WTC11 (cell line): Measurements from ENCODE around the gene FHIP1A. TPM values are rescaled to one million over a fixed set of nuclear protein-coding genes. Genes with fewer than 3 reads are reported as not detected.

Experiments
- ATAC-seq: fragments of 200-7000 bp; cut with Tn5 transposase; 2 replicates; pipeline ENCODE4 v1.10.0; 2021; ENCODE audit warnings: mild to moderate bottlenecking, moderate library complexity
- CTCF ChIA-PET: fragments of 300-600 bp; sonication (Branson Sonifier 250); formaldehyde crosslinking; loops from one replicate; lab custom pipeline; 2021; ENCODE audit warnings: antibody characterized with exemption; lab: Charles Lee
- POLR2A ChIA-PET: fragments of 350-600 bp; sonication (Branson Sonifier 250); formaldehyde crosslinking; loops from one replicate; lab custom pipeline; 2021; ENCODE audit warnings: antibody characterized with exemption; lab: Charles Lee
- DNase-seq: peaks from one replicate; pipeline ENCODE4 v3.0.0; 2021; ENCODE audit warnings: low spot score
- H3K27ac Mint-ChIP-seq: 2 replicates; pipeline ENCODE4 v1.8.0; 2021; ENCODE audit warnings: mixed read lengths
- H3K27me3 Mint-ChIP-seq: 2 replicates; pipeline ENCODE4 v1.8.0; 2021; ENCODE audit warnings: low read depth, mild to moderate bottlenecking, moderate library complexity, mixed read lengths
- H3K36me3 Mint-ChIP-seq: 2 replicates; pipeline ENCODE4 v1.8.0; 2021; ENCODE audit warnings: mixed read lengths
- H3K4me1 Mint-ChIP-seq: 2 replicates; pipeline ENCODE4 v1.8.0; 2022; ENCODE audit warnings: mixed read lengths
- H3K4me3 Mint-ChIP-seq: 2 replicates; pipeline ENCODE4 v1.8.0; 2021; ENCODE audit warnings: mild to moderate bottlenecking, moderate library complexity, mixed read lengths
- H3K9me3 Mint-ChIP-seq: 2 replicates; pipeline ENCODE4 v1.8.0; 2021; ENCODE audit warnings: mixed read lengths
- E2F1 ChIP-seq: sonication (generic); formaldehyde crosslinking; IDR thresholded peaks from 2 replicates; pipeline ENCODE4 v1.8.0; 2022; ENCODE audit warnings: mild to moderate bottlenecking, missing genetic modification reagents
- ETV6 ChIP-seq: sonication (generic); formaldehyde crosslinking; IDR thresholded peaks from 2 replicates; pipeline ENCODE4 v1.8.1; 2022; ENCODE audit warnings: mild to moderate bottlenecking, missing genetic modification reagents
- FOXJ3 ChIP-seq: sonication (generic); formaldehyde crosslinking; IDR thresholded peaks from 2 replicates; pipeline ENCODE4 v1.9.0; 2021; ENCODE audit warnings: missing genetic modification reagents, mild to moderate bottlenecking, borderline replicate concordance
- FOXP1 ChIP-seq: sonication (generic); formaldehyde crosslinking; IDR thresholded peaks from 2 replicates; pipeline ENCODE4 v1.8.0; 2022; ENCODE audit warnings: missing genetic modification reagents, mild to moderate bottlenecking, moderate library complexity, borderline replicate concordance
- IRF1 ChIP-seq: sonication (generic); formaldehyde crosslinking; IDR thresholded peaks from 2 replicates; pipeline ENCODE4 v1.8.0; 2023; ENCODE audit warnings: missing genetic modification reagents
- JUN ChIP-seq: sonication (generic); formaldehyde crosslinking; IDR thresholded peaks from 2 replicates; pipeline ENCODE4 v1.8.0; 2023; ENCODE audit warnings: mild to moderate bottlenecking, missing genetic modification reagents
- KAT7 ChIP-seq: sonication (generic); formaldehyde crosslinking; IDR thresholded peaks from 2 replicates; pipeline ENCODE4 v1.8.1; 2023; ENCODE audit warnings: missing genetic modification reagents, mild to moderate bottlenecking, borderline replicate concordance
- MXD4 ChIP-seq: fragments of 250-450 bp; sonication (Bioruptor Pico); IDR thresholded peaks from 2 replicates; pipeline ENCODE4 v1.8.0; 2021; ENCODE audit warnings: mild to moderate bottlenecking, moderate library complexity, borderline replicate concordance
- TCF7 ChIP-seq: sonication (generic); formaldehyde crosslinking; IDR thresholded peaks from 2 replicates; pipeline ENCODE4 v1.8.0; 2022; ENCODE audit warnings: mild to moderate bottlenecking, low read depth, missing genetic modification reagents, moderate library complexity
- TEAD4 ChIP-seq: sonication (generic); formaldehyde crosslinking; IDR thresholded peaks from 2 replicates; pipeline ENCODE4 v1.8.0; 2022; ENCODE audit warnings: mild to moderate bottlenecking, missing genetic modification reagents
- ZBTB21 ChIP-seq: sonication (generic); formaldehyde crosslinking; IDR thresholded peaks from 2 replicates; pipeline ENCODE4 v1.8.1; 2023; ENCODE audit warnings: mild to moderate bottlenecking, missing genetic modification reagents, borderline replicate concordance
- ZNF121 ChIP-seq: sonication (generic); formaldehyde crosslinking; IDR thresholded peaks from 2 replicates; pipeline ENCODE4 v1.8.0; 2023; ENCODE audit warnings: missing genetic modification reagents
- ZNF138 ChIP-seq: sonication (generic); formaldehyde crosslinking; conservative IDR thresholded peaks from 2 replicates; pipeline ENCODE4 v1.8.1; 2022; ENCODE audit warnings: mild to moderate bottlenecking, moderate library complexity, missing genetic modification reagents
- ZNF219 ChIP-seq: sonication (generic); formaldehyde crosslinking; IDR thresholded peaks from 2 replicates; pipeline ENCODE4 v1.8.0; 2023; ENCODE audit warnings: missing genetic modification reagents, mild to moderate bottlenecking, borderline replicate concordance
- ZNF396 ChIP-seq: fragments of 250-450 bp; sonication (Bioruptor Pico); IDR thresholded peaks from 2 replicates; pipeline ENCODE4 v1.8.0; 2021; ENCODE audit warnings: mild to moderate bottlenecking, moderate library complexity, borderline replicate concordance
- ZNF532 ChIP-seq: fragments of 250-450 bp; sonication (Bioruptor Pico); IDR thresholded peaks from 2 replicates; pipeline ENCODE4 v1.9.0; 2021; ENCODE audit warnings: mild to moderate bottlenecking, borderline replicate concordance
- ZNF671 ChIP-seq: fragments of 250-450 bp; sonication (Bioruptor Pico); IDR thresholded peaks from 2 replicates; pipeline ENCODE4 v1.8.0; 2021; ENCODE audit warnings: mild to moderate bottlenecking
- total RNA-seq: library from RNA; stranded (reverse); gene quantifications from 3 replicates; pipeline ENCODE4 v1.2.3, GENCODE V29; 2021
- TF ChIP-seq, protein P1 (sequence below): sonication (generic); formaldehyde crosslinking; conservative IDR thresholded peaks from 2 replicates; pipeline ENCODE4 v1.8.1; 2023; ENCODE audit warnings: mild to moderate bottlenecking, low read depth, missing genetic modification reagents, moderate library complexity
- TF ChIP-seq, protein P2 (sequence below): sonication (generic); formaldehyde crosslinking; IDR thresholded peaks from 2 replicates; pipeline ENCODE4 v1.8.1; 2022; ENCODE audit warnings: missing genetic modification reagents, borderline replicate concordance
- TF ChIP-seq, protein P3 (sequence below): fragments of 250-450 bp; sonication (Bioruptor Pico); IDR thresholded peaks from 2 replicates; pipeline ENCODE4 v1.8.0; 2021; ENCODE audit warnings: mild to moderate bottlenecking
- TF ChIP-seq, protein P4 (sequence below): fragments of 250-450 bp; sonication (Bioruptor Pico); IDR thresholded peaks from 2 replicates; pipeline ENCODE4 v1.9.0; 2021; ENCODE audit warnings: mild to moderate bottlenecking

Gene FHIP1A
- total RNA-seq, 1 experiment from 2014 or later: 68.6 TPM

- no peak for TF ChIP-seq ZNF532 (CRISPR knock-in tag)
- TF ChIP-seq, protein P1, sequence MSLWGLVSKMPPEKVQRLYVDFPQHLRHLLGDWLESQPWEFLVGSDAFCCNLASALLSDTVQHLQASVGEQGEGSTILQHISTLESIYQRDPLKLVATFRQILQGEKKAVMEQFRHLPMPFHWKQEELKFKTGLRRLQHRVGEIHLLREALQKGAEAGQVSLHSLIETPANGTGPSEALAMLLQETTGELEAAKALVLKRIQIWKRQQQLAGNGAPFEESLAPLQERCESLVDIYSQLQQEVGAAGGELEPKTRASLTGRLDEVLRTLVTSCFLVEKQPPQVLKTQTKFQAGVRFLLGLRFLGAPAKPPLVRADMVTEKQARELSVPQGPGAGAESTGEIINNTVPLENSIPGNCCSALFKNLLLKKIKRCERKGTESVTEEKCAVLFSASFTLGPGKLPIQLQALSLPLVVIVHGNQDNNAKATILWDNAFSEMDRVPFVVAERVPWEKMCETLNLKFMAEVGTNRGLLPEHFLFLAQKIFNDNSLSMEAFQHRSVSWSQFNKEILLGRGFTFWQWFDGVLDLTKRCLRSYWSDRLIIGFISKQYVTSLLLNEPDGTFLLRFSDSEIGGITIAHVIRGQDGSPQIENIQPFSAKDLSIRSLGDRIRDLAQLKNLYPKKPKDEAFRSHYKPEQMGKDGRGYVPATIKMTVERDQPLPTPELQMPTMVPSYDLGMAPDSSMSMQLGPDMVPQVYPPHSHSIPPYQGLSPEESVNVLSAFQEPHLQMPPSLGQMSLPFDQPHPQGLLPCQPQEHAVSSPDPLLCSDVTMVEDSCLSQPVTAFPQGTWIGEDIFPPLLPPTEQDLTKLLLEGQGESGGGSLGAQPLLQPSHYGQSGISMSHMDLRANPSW (CRISPR knock-in tag): no peak
Observed at GRCh38 chr4:151428346-151428745, 19.4 kb downstream of the FHIP1A start (continued).

- Mint-ChIP-seq H3K4me3 (no peak overlapping the region; the same call in 1 of the 2 replicates), H3K9me3 (peaks cover 6% of the 10 kb centered on the region), H3K4me1 (peaks cover 77% of the 10 kb centered on the region), H3K27ac (peak overlapping the region; percentile 85), H3K27me3 (no peaks in the 10 kb centered on the region), H3K36me3 (peaks cover 3% of the 10 kb centered on the region)
- POLR2A ChIA-PET: no interaction called here
- DNase-seq (no peak), ATAC-seq (no peak)
- CTCF ChIA-PET: no interaction called here
- no peak for TF ChIP-seq KAT7 (CRISPR knock-in tag)
- no peak for TF ChIP-seq FOXJ3 (CRISPR knock-in tag)
- TF ChIP-seq TEAD4: no peak
- no peak for TF ChIP-seq ZNF396 (CRISPR knock-in tag)
- TF ChIP-seq ZNF121 (CRISPR knock-in tag): no peak
- no peak for TF ChIP-seq TCF7 (CRISPR knock-in tag)
- no peak for TF ChIP-seq IRF1
- TF ChIP-seq, protein P2, sequence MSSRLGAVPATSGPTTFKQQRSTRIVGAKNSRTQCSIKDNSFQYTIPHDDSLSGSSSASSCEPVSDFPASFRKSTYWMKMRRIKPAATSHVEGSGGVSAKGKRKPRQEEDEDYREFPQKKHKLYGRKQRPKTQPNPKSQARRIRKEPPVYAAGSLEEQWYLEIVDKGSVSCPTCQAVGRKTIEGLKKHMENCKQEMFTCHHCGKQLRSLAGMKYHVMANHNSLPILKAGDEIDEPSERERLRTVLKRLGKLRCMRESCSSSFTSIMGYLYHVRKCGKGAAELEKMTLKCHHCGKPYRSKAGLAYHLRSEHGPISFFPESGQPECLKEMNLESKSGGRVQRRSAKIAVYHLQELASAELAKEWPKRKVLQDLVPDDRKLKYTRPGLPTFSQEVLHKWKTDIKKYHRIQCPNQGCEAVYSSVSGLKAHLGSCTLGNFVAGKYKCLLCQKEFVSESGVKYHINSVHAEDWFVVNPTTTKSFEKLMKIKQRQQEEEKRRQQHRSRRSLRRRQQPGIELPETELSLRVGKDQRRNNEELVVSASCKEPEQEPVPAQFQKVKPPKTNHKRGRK (CRISPR knock-in tag): no peak
- TF ChIP-seq E2F1 (CRISPR knock-in tag): no peak
- TF ChIP-seq ZBTB21 (CRISPR knock-in tag): no peak
- TF ChIP-seq MXD4: no peak
- no peak for TF ChIP-seq ZNF138 (CRISPR knock-in tag)
- TF ChIP-seq ZNF219: no peak
- no peak for TF ChIP-seq ZNF671 (CRISPR knock-in tag)
- TF ChIP-seq, protein P3, sequence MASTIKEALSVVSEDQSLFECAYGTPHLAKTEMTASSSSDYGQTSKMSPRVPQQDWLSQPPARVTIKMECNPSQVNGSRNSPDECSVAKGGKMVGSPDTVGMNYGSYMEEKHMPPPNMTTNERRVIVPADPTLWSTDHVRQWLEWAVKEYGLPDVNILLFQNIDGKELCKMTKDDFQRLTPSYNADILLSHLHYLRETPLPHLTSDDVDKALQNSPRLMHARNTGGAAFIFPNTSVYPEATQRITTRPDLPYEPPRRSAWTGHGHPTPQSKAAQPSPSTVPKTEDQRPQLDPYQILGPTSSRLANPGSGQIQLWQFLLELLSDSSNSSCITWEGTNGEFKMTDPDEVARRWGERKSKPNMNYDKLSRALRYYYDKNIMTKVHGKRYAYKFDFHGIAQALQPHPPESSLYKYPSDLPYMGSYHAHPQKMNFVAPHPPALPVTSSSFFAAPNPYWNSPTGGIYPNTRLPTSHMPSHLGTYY (CRISPR knock-in tag): no peak
- TF ChIP-seq FOXP1 (CRISPR knock-in tag): no peak
- TF ChIP-seq, protein P4, sequence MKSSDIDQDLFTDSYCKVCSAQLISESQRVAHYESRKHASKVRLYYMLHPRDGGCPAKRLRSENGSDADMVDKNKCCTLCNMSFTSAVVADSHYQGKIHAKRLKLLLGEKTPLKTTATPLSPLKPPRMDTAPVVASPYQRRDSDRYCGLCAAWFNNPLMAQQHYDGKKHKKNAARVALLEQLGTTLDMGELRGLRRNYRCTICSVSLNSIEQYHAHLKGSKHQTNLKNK (CRISPR knock-in tag): no peak
- no peak for TF ChIP-seq ETV6 (CRISPR knock-in tag)
- no peak for TF ChIP-seq JUN
Observed at GRCh38 chr4:151429957-151430570, 21.1 kb downstream of the FHIP1A start.
